BE2C (cell line): Measurements from ENCODE around the gene PGA4. TPM values are rescaled to one million over a fixed set of nuclear protein-coding genes. Genes with fewer than 3 reads are reported as not detected.
A peak's percentile ranks its signal among the peaks of the same experiment; 100 is the strongest.
"Not testable (repeated sequence)": the region's sequence is repeated elsewhere in the genome, so short reads cannot be mapped to it uniquely, and the experiment has no call there.

ENCODE experiments used
- DNase-seq: peaks from one replicate; pipeline ENCODE4 v3.0.0-alpha.2; 2020
- H3K27me3 ChIP-seq: fragments of 250-450 bp; sonication (Bioruptor Pico); 2 replicates; pipeline ENCODE4 v1.5.1; 2020; ENCODE audit warnings: mild to moderate bottlenecking
- H3K36me3 ChIP-seq: fragments of 250-450 bp; sonication (Bioruptor Pico); 2 replicates; pipeline ENCODE4 v1.5.1; 2020; ENCODE audit warnings: mild to moderate bottlenecking
- H3K4me1 ChIP-seq: fragments of 250-450 bp; sonication (Bioruptor Pico); 2 replicates; pipeline ENCODE4 v1.5.1; 2020
- H3K4me3 ChIP-seq: 2 replicates; pipeline ENCODE4 v1.5.1; 2011; ENCODE audit warnings: low read depth, low read length
- H3K9me3 ChIP-seq: fragments of 250-450 bp; sonication (Bioruptor Pico); 2 replicates; pipeline ENCODE4 v1.5.1; 2020
- CTCF ChIP-seq: IDR thresholded peaks from 2 replicates; pipeline ENCODE4 v1.5.1; 2012; ENCODE audit warnings: mild to moderate bottlenecking, low read depth, low read length
- polyA plus RNA-seq: library from polyadenylated mRNA; unstranded; fragments of >200 nt; gene quantifications from one replicate; pipeline ENCODE4 v1.2.1, GENCODE V29; 2012; ENCODE audit warnings: low read depth, missing spikeins; ENCODE audit not compliant: insufficient read length, insufficient read depth

PGA4 gene
- polyA plus RNA-seq: not detected

- H3K4me3 ChIP-seq, DNase-seq, H3K4me1 ChIP-seq, H3K27me3 ChIP-seq, H3K9me3 ChIP-seq, H3K36me3 ChIP-seq: not testable (repeated sequence)
These were observed at the start of gene PGA4 for GRCh38 chr11:61222047-61222446. TSS of gene PGA4 (plus strand) at chr11:61222347. CDS start at chr11:61222401, 54 bp downstream.

GRCh38 chr11:61172356-61172755 lies 49.8 kb upstream of the PGA4 start:
- no peak overlapping the region for H3K4me3 ChIP-seq
- peaks cover 6% of the 10 kb centered on the region; the same call in 1 of the 2 replicates for H3K27me3 ChIP-seq
- H3K36me3 ChIP-seq: no peaks in the 10 kb centered on the region
- no peaks in the 10 kb centered on the region for H3K9me3 ChIP-seq
- no peak for DNase-seq
- H3K4me1 ChIP-seq: no peaks in the 10 kb centered on the region
- no peak for TF ChIP-seq CTCF

GRCh38 chr11:61172888-61173287 lies 49.3 kb upstream of the PGA4 start:
- no peaks in the 10 kb centered on the region for H3K36me3 ChIP-seq
- TF ChIP-seq CTCF: no peak
- H3K4me1 ChIP-seq: no peaks in the 10 kb centered on the region
- H3K27me3 ChIP-seq: peaks cover 6% of the 10 kb centered on the region; the same call in 1 of the 2 replicates
- no peaks in the 10 kb centered on the region for H3K9me3 ChIP-seq
- no peak overlapping the region for H3K4me3 ChIP-seq
- DNase-seq: no peak

- DNase-seq: no peak
- no peaks in the 10 kb centered on the region for H3K9me3 ChIP-seq
- TF ChIP-seq CTCF: peak; percentile 30
- H3K27me3 ChIP-seq: peaks cover 6% of the 10 kb centered on the region; the same call in 1 of the 2 replicates
- H3K36me3 ChIP-seq: no peaks in the 10 kb centered on the region
- H3K4me1 ChIP-seq: no peaks in the 10 kb centered on the region
- no peak overlapping the region for H3K4me3 ChIP-seq
These were observed 48.7 kb upstream of the PGA4 start for GRCh38 chr11:61173456-61173855.

- no peak overlapping the region for H3K4me3 ChIP-seq
- TF ChIP-seq CTCF: no peak
- H3K36me3 ChIP-seq: no peaks in the 10 kb centered on the region
- no peaks in the 10 kb centered on the region for H3K9me3 ChIP-seq
- no peaks in the 10 kb centered on the region for H3K4me1 ChIP-seq
- peaks cover 6% of the 10 kb centered on the region; the same call in 1 of the 2 replicates for H3K27me3 ChIP-seq
- no peak for DNase-seq
These were observed 47.9 kb upstream of the PGA4 start for GRCh38 chr11:61174273-61174672.

- Histone ChIP-seq H3K9me3 (no peaks in the 10 kb centered on the region), H3K4me1 (no peaks in the 10 kb centered on the region), H3K27me3 (peaks cover 6% of the 10 kb centered on the region; the same call in 1 of the 2 replicates), H3K4me3 (no peak overlapping the region), H3K36me3 (no peaks in the 10 kb centered on the region)
- no peak for DNase-seq
- no peak for TF ChIP-seq CTCF
These were observed 47.2 kb upstream of the PGA4 start for GRCh38 chr11:61174949-61175348.

- Histone ChIP-seq H3K9me3 (no peaks in the 10 kb centered on the region), H3K4me3 (no peak overlapping the region), H3K27me3 (peaks cover 6% of the 10 kb centered on the region; the same call in 1 of the 2 replicates), H3K4me1 (no peaks in the 10 kb centered on the region), H3K36me3 (no peaks in the 10 kb centered on the region)
- DNase-seq: no peak
- TF ChIP-seq CTCF: no peak
These were observed 45.7 kb upstream of the PGA4 start for GRCh38 chr11:61176446-61176845.

GRCh38 chr11:61180205-61180604 lies 41.9 kb upstream of the PGA4 start:
- not testable (repeated sequence) for H3K9me3 ChIP-seq, H3K4me3 ChIP-seq, H3K4me1 ChIP-seq, H3K27me3 ChIP-seq, DNase-seq, H3K36me3 ChIP-seq
